ENCODE measurements around the gene IL17RA.
"Not testable (repeated sequence)": the region's sequence is repeated elsewhere in the genome, so short reads cannot be mapped to it uniquely, and the experiment has no call there.

The IL17RA gene

GRCh38 chr22:17121233-17122195, 36.7 kb downstream of the IL17RA start, which contains the start of gene TMEM121B:
TSS of gene TMEM121B (minus strand) at chr22:17121360. CDS start at chr22:17121127, 233 bp downstream.
- DNase-seq = peak; percentile 50

GRCh38 chr22:17130199-17130598, 45.4 kb downstream of the IL17RA start:
- DNase-seq = no peak

- DNase-seq = no peak
These were observed 46.9 kb downstream of the IL17RA start for GRCh38 chr22:17131686-17132085.

DNA sequence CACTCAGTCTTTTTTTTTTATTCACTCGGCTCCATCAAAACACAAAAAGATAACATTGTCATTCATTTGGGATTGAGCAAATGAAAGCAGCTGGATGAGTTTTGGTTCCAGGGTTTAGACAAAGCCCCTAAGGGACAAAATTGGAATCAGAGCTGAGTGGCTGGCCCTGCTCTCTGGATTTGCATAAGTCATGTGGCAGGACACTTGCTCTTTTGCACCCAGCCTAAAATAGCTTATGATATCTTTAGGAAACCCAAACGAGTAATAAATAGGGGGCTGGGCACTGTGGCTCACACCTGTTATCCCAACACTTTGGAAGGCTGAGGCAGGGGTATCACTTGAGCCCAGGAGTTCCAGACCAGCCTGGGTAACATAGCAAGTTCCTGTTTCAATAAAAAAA, 47.3 kb downstream of the IL17RA start:
- DNase-seq = no peak

DNA sequence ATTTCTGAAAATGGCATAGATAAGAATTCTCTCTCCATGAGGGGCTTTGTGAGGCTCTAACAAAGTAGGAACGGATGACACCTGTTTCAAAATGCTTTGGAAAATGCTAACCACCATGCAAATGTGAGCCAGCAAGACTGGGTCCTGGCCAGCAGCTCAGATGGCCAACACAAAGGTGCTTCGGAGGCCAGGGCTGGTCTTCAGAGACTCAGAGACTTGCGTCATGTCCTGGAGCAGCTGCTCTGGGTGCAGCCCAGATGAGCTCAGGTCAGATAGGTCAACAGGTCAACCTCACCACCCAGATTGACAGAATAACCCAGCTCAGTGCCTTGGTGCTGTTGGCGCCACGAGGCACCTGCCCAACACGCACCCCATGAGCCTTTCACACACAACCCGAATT, 48.3 kb downstream of the IL17RA start:
- DNase-seq = no peak

- DNase-seq = no peak
These were observed 50.5 kb downstream of the IL17RA start for GRCh38 chr22:17135153-17135760.

DNA sequence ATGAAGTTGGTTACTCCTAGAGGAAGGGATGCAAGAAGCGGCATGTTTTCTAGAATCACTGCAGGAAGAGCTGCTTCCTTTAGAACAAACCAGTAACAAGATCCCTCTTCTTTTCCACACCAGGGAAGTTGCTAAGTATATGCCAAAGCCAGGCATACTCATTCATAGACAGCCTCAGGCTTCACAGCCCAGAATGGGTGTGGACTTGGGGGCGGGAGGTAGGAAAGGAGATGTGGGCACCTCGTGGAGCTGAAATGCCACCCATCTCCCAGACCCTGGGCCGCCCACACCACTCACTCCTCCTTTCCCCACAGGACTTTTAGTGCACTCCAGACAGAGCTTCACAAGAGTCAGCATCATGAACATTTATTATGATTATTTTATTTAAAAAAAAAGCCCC, 52.4 kb downstream of the IL17RA start:
- no peak for DNase-seq

DNA sequence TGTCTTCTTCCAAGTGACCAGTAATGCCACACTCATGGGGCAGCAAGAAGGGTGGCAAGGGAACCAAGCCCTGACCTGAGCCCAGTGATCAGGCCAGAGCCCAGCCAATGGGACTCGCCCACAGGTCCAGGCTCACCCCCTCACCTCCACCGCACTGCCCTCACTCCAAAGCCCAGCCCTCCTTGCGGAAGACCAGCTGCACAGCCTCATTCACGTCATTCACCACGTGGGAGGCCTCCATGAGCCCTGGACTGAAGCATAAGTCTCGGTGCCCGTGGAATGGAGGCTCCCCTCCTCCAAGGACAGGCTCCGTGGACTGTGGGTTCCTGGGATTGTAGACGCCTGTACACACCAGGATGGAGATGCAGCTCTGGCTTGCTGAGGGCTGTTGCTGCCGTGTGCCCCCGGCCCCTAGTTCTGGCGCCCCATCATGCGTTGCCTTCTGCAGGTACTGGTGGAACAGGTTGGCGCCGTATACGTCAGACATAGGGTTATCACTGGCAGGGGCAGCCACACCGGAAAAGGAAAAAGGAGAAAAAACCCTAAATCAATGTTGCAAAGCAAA, 53.1 kb downstream of the IL17RA start:
- DNase-seq = no peak

GRCh38 chr22:17138513-17138912, 53.7 kb downstream of the IL17RA start:
- DNase-seq = no peak

DNA sequence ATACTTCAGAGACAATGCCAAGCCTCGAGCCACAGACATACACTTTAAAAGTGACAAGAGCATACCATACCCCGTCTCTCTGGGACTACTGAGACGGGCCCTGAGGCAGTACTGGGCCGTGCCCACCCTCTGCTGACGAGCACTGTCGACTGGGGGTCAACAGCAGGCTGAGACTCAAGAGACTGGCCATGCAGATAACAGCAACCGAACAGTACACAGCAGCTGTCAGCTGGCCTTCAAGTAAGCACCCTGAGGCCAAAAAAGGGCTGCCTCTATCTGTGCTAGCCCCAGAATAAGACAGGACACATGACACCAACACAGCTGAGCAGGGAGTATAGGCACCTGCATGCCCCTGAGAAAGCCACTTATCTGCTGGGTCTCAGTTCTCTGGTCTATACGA, 55.2 kb downstream of the IL17RA start:
- no peak for DNase-seq

DNA sequence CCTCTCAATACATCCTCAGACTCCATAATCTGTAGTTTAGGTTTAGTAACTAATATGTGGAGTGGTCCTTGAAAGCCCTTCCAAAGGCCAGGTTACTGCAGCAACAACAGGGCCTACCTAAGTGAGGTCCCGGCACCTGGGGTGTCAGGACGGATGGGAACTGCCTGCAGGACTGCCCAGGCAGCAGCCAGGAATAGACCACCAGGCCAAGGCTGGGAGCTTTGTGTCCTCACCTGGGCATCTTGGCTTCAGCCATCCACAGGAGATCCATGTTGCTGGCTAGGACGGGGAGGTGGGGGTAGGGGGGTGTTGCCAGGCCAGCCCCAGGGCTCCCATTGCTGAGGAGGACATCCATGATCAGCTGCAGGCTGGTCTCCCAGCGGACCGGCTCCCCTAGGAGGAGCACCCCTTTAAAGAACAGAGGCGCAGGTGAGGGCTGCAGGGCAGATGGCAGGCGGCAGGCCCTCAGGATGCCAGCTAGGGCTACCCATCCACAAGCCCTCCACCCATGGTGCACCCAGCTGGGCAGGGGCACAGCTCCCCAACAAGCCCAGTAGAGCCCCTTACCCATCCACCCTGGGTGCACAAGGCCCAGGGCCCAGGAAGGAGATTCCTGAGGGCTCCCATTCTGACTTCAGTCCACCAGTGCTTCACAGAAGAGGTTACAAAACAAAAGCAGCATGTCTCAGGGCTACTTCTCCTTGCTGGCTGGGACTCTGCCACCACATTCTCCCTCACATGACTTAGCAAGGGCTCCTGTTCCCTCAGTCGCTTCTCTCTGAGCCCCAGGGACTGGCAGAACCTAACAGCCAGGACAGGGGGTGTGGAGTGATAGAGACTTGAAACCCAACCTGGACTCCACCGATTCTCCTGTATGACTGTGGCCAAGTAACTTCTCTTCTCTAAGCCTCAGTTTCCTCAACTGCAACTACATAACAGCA, 56.3 kb downstream of the IL17RA start:
- no peak for DNase-seq

- no peak for DNase-seq
These were observed 58.3 kb downstream of the IL17RA start for GRCh38 chr22:17143101-17143500.

- DNase-seq = no peak
These were observed 59.0 kb downstream of the IL17RA start for GRCh38 chr22:17143826-17144225.

DNA sequence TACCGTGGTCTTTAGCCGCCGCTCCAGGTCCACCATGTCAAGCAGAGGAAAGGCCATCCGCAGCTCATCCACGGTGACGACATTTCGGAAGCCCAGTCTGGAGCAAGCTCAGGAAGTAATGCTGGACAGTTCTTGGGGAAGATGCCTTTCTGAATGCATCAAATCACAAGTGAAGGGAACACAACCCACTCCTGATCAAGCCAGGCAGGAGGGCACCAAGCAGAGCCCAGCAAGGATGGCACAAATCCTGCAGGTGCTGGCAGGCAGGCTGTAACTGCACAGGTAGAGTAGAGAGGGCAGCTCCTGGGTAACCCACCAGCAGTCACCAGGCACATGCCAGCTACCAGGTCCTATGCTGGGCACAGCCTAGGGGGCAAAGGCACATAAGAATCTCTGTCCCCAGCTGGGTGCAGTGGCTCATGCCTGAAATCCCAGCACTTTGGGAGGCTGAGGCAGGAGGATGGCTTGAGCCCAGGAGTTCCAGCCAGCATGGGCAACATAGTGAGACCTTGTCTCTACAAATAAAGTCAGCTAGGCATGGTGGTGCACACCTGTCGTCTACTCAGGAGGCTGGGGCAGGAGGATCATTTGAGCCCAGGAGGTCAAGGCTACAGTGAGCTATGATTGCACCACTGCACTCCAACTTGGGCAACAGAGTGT, 60.4 kb downstream of the IL17RA start:
- no peak for DNase-seq

- not testable (repeated sequence) for DNase-seq
These were observed 62.7 kb downstream of the IL17RA start for GRCh38 chr22:17147458-17147857.

- DNase-seq = no peak
These were observed 64.4 kb downstream of the IL17RA start for GRCh38 chr22:17149076-17149815.

DNA sequence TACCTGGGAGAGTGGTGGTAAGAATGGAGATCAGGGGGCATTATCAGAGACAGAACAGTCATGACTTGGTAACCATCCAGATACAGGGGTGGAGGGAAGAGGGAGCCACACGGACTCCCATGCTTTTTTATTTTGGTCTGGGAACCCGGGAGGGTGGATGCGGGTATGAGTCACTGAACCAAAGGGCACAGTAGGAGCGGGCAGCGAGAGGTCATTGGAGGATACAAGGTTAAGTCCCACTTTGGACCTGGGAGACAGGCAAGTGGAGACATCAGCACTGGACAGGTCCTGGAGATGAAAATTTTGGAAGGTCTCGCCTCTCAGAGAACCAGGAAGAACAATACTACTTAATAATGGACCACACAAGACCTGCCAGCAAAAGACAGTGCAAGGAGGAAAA, 67.5 kb downstream of the IL17RA start:
- no peak for DNase-seq

- DNase-seq = no peak
These were observed 68.2 kb downstream of the IL17RA start for GRCh38 chr22:17152971-17153370.

DNA sequence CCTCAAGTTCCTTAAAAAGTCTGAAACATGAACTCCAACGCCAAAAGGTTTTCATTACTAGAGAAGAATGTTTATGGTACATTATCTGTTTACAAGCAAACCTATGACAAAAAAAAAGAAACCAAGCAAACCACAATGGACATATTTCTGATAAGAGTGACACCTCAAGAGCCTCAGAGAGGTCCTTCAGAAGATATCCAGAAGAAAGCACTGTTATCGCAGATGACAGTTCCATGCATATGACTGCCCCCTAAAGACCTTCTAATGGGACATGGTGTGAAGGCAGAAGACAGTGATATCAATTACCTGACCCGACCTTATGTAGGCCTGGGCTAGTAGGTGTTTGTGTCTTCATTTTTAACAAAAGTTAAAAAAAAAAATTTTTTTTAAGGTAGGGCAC, 71.1 kb downstream of the IL17RA start:
- DNase-seq = no peak

- DNase-seq = no peak
These were observed 72.9 kb downstream of the IL17RA start for GRCh38 chr22:17157714-17158113.

GRCh38 chr22:17158176-17158567, 73.4 kb downstream of the IL17RA start:
- DNase-seq = no peak

All from CD4-positive, alpha-beta T cell treated with Interleukin-15 for 1 hour (primary cell).